HG02763 (cell line): ENCODE measurements around the gene PUM1.
"Not testable (repeated sequence)": the region's sequence is repeated elsewhere in the genome, so short reads cannot be mapped to it uniquely, and the experiment has no call there.

Experiments
- ATAC-seq: cut with Tn5 transposase; IDR thresholded peaks from one replicate; pipeline ENCODE4 v1.9.1; 2021; ENCODE audit warnings: mild to moderate bottlenecking, moderate library complexity; ENCODE audit not compliant: unreplicated experiment

Gene PUM1

DNA sequence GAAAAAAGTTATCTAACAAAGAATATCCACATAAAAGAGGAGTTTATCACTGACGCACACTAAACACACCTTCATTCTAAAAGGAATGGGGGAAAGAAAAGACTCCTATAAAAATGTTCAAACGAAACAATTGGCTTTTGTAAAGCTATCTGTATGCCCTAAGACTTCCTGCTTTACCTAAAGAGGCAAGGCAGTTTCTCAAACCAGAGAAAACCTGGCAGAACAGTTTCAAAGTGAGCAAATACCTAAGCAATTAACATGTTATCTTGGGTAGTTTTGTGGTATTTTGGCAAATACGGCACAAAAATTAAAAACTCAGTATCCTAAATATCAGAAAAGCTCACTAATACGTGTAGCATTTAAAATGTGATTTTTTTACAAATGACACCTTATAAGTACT is 1.9 kb downstream of the PUM1 start:
- no peak for ATAC-seq

DNA sequence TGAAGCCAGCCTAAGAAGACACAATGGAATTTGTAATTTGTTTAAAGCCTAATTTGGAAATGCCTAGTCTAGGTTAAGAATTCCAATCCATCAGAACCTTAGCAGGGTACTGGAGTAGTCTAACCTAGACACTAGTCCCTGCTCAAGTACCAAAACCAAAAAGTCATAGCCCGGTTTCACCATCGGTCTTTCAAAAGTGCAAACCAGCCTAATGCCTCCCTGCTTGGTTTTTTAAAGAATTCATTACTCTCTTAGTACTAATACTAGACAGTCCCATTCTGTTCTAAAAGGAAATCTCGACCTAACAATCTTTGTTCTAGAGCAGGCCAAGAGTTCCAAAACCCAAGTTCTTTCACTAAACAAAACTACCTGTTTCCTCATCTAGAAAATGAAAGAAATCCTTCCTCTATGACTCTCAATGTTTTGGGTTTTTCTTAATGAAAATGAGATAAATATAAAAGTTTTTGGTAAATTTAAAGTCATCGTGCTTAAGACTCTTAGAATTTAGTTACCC is 2.6 kb downstream of the PUM1 start:
- ATAC-seq, result no peak

DNA sequence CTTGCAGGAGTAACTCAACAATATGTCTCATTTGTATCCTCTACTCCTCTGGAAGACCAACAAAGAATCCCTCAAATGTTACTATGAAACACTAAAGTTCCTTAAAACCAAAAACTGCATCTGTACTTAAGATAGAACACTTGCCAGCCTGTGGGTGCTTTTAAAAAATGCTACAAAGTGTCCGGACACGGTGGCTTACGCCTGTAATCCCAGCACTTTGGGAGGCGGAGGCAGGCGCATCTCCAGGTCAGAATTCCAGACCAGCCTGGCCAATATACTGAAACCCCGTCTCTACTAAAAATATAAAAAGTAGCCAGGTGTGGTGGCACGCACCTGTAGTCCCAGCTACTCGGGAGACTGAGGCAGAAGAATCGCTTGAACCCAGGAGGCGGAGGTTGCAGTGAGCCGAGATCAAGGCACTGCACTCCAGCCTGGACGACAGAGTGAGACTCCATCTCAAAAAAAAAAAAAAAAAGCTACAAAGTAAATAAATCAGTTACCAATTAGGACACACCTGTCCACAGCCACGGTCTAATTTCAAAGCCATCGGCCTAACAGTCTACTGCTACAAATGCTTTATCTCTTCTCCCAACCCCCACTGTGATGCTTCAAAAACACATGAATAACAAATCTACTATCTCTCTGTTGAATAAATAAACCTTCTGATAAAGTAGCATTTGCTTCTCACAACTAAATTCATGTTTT is 3.2 kb downstream of the PUM1 start:
- not testable (repeated sequence) for ATAC-seq

DNA sequence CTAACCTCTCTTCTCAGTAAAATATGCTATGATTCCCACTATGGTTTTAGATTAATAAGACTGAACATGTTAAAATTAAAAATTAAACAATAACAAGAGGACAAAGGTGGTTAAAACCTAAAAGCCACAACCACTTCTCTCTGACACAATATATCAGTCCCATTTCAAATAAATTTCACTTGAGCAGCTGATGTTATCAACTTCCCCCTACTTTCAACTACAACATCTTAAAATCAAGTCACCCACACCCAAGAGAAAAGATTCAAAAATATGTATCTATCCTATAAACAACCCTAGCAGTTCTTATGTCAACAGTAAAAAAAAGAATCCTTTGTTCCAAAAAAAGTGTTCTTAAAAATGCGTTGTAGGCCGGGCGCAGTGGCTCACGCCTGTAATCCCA is 7.5 kb downstream of the PUM1 start:
- ATAC-seq, result no peak

DNA sequence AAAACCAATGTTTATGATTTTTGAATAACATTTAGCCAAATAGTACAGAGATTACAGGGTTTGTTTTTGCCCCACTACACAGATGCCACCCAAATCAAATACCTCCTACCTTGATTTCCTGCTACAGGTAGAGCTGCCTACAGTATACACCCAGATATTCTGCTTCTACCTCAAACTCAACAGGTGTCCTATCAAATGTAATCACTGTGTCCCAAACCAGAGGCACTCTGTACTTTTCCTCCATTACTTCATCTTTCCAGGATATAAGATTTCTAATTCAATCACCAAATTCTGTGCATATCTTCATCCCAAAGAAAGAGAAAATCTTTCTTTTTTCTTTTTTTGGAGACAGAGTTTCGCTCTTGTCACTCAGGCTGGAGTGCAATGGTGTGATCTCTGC is 9.6 kb downstream of the PUM1 start:
- no peak for ATAC-seq

DNA sequence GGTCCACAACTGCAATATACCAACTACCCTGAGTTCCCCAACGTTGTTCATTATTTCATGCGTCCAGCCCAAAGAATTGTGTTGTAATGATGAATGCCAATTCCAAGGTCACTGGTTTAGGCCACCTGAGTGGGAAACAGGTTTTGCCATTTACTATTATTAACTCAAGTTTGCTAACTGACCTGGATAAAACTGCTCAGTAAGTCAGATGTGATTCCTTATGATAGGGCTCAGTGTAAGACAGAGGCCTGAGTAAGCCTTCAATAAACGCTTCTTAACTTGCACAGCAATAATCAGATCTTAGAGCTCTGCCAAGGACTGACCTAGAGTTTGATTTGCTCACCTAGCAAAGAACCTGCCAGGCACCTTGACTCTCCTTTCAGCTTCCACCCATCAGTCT is 10.0 kb downstream of the PUM1 start:
- ATAC-seq, result no peak

DNA sequence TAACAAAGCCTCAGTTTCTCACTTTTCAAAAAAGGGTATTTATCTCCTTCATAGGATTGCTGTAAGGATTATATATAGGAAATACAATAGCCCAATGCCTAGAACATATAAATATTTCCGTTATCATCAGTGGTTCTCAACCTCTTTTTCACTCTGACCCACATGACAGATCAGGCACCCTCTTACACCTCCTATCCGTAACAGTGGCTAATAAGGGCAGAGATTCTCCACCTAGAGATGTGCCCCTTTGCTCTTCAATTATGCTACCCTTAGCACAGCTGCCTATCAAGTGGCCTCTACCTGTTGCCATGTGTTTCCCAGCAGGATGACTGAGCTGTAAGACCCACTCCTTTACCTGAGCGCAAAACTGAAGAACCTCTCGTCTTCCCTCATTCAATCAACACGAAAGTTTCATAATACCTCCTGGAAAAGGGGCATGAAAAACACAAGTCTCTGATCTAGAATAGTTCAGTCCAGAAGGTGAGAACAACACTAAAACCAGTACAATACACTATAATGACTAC is 10.5 kb downstream of the PUM1 start:
- ATAC-seq, result no peak

DNA sequence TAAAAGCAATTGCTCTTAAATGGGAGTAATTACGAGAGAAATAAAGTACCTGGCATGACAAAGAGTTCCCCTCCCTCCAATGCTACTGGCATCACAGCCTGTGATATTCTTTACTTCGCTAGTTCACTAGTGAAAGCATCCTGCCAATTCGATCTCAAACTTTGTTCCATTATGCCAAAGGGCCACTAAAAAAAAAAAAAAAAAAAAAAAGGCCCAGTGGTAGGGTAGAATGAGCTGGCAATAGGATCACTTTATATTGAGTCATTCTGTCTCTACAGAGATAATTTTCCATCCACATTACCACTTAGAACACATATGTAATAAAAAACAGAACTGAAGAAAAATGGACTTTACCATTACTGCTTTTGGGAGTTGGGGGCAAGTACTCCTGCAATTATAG is 11.2 kb downstream of the PUM1 start:
- no peak for ATAC-seq

DNA sequence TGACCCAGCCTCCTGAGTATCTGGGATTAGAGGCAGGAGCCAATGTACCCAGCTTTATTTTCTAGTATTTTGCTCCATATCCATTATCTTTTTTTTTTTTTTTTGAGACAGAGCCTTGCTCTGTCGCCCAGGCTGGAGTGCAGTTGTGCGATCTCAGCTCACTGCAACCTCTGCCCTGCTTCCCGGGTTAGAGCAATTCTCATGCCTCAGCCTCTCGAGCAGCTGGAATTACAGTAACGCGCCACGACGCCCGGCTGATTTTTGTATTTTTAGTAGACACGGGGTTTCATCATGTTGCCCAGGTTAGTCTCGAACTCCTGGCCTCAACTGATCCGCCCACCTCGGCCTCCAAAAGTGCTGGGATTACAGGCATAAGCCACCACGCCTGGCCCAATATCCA is 12.9 kb downstream of the PUM1 start:
- not testable (repeated sequence) for ATAC-seq

DNA sequence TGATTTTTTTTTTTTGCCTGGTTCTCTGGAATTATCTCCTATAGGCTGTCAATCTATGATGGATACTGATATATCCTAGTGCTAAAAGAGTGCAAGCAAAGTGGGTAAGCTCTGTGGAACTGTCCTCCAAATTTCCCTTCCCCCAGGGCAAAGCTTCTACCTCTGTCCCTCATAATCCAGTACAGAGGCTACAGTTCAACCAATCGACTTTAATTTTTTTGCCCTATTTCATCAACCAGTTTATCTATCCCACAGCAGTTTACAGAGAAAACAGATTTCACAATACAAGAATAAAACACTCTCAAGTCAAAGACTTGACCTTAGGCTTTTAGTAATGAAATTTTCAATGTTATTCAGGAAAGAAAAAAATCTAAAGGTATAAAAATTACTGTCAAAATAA is 13.9 kb downstream of the PUM1 start:
- no peak for ATAC-seq

DNA sequence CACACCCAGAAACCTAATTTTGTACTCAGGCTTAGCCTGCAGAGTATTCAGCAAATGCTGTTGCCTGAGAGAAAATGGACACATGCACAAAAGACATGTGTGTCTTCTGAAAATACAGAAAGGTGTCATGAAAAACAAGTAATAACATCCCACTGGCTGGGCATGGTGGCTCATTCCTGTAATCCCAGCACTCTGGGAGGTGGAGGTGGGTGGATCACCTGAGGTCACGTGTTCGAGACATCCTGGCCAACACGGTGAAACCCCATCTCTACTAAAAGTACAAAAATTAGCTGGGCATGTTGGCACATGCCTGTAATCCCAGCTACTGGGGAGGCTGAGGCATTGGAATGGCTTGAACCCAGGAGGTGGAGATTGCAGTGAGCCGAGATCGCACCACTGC is 18.0 kb downstream of the PUM1 start:
- not testable (repeated sequence) for ATAC-seq

DNA sequence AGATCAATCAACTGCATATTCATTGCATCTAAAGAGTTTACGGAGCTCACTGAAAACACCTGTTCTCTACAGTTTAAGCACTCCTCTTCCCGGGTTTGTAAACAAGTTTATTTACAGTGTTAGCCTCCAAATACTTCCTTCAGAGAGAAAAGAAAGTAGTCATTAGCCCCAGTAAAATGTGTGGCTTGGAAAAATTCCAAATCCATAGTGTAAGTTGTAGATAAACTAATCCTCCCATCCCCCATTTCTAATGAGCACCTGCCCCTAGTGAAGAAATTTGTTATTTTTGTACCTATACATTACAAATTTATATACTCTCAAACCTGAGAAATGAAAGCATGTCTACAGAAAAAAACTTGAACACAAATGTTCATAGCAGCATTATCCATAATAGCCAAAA is 21.9 kb downstream of the PUM1 start:
- ATAC-seq, result no peak

DNA sequence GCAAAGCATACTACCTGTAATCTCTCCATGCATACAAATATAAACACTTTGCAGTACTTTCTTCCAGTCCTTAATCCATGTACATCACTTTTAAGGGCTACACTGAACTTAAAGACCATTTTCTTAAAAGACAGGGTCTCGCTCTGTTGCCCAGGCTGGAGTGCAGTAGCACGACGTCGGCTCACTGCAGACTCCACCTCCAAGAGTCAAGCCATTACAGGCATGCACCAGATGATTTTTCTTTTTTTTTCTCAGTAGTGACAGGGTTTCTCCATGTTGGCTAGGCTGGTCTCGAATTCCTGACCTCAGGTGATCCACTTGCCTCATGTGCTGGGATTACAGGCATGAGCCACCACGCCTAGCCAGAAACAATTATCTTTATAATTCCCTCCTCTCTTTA is 22.9 kb downstream of the PUM1 start:
- ATAC-seq, result no peak

DNA sequence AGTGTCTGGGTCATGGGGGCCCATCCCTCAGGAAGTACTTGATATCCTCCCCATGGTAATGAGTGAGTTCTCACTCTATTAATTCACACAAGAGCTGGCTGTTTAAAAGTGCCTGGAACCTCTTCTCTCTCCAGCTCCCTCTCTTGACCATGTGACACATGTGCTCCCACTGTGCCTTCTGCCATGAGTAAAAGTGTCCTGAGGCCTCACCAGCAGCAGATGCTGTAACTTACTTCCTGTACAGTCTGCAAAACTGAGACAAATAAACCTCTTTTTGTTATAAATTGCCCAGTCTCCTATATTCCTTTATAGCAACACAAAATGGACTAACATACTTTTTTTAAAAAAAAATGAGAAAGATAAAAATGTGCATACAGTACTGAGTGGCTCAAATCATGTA is 24.0 kb downstream of the PUM1 start:
- no peak for ATAC-seq

DNA sequence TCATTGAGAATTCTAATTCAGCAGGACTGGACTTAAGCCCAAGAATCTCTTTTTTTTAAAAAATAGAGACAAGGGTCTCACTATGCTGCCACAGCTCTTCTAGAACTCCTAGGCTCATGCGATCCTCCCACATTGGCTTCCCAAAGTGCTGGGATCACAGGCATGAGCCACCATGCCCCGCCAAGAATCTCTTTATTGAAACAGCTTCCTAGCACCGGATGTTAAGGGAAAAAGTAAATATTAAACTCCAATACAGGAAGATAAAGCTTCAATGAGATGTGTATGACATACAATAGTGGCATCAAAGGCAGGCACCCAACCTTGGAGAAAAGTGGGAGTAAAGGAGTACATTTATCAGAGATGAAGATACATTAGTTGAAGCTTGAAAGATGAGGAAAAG is 25.5 kb downstream of the PUM1 start:
- no peak for ATAC-seq

DNA sequence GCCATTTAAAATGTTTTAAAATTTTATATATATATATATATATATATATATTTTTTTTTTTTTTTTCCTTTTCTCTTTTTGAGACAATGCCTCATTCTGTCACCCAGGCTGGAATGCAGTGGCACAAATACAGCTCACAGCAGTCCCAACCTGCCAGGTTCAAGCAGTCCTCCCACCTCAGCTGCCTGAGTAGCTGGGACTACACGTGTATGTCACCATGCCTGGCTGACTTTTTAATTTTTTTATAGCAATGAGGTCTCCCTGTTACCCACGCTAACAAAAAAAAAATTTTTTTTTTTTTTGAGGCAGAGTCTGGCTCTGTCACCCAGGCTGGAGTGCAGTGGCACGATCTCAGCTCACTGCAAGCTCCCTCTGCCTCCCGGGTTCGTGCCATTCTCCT is 26.6 kb downstream of the PUM1 start:
- not testable (repeated sequence) for ATAC-seq

DNA sequence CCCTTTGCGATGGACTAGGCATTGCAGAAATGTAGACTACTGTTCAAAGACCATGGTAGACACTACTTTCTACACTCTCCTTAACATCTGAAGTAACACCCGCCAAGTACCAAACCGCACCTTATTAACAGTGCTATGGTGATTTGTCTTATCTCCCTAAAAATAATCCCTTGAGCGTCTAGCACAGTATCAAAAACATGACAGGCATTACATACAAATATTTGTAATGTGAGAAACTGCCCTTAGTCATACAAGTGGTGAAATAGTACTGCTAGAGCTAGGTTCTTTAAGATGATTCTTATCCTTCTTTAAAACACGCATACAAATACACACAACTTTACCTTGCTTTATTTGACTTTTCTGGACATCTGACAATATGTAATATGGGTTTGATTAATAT is 27.2 kb downstream of the PUM1 start:
- no peak for ATAC-seq

DNA sequence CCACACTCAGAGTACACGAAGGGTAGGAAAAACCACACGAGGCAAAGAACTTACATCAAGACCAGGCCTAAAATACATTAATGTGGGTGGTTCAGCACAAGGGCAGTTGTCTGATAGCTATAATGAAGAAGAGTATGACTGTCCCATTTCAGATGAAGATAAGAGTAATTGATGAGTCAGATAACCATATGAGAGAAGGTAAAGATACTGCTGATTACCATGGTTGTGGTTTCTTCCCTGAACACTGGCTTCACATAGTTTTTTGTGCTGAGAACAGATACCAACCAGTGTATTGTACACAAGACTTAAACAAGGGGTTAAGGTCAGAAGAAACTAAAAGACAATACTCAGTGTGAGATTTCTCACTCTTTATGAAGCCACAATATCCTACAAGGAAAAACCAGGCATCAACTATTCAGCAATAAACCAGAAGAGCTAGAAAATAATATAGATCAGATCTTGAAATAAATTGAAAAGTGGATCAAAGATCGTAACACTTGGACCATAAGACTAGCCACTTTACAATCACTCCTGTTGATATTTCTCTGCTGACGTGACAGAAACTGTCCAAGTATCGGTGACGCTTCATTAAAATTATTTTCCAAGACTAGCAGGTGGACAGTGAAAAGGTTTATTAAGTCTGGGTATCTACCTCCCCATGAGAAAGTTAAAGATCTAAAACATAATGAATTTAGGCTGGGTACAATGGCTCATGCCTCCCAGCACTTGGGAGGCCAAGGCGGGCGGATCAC is 28.6 kb downstream of the PUM1 start:
- no peak for ATAC-seq

DNA sequence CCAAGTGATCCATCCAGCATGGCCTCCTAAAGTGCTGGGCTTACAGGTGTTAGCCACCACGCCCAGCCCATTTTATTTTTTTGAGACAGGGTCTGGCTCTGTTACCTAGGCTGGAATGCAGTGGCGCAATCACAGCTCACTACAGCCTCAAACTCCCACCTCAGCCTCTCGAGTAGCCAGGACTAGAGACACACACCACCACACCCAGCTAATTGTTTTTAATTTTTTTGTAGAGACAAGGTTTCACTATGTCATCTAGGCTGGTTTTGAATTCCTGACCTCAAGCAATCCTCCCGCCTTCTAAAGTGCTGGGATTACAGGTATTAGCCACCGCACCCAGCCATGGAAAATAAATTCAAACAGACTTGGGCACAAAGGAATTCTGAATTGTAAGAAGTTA is 31.9 kb downstream of the PUM1 start:
- ATAC-seq, result no peak

DNA sequence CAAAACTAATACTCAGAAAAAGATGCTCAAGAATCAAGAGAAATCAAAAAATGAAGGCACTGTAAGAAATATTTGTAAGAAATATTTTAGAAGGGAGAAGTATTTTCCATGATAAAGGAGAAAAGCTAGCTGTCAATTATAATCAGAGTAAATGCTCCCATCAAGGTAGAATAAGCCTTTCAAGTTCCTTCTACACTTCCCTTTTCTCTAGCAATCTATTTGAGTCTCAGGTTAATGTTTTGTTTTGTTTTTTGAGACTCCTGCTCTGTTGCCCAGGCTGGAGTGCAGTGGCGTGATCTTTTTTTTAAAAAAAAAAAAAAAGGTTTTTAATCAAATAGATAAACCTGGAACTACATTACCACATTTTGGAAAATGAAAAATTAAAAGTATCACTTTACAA is 33.3 kb downstream of the PUM1 start:
- no peak for ATAC-seq

DNA sequence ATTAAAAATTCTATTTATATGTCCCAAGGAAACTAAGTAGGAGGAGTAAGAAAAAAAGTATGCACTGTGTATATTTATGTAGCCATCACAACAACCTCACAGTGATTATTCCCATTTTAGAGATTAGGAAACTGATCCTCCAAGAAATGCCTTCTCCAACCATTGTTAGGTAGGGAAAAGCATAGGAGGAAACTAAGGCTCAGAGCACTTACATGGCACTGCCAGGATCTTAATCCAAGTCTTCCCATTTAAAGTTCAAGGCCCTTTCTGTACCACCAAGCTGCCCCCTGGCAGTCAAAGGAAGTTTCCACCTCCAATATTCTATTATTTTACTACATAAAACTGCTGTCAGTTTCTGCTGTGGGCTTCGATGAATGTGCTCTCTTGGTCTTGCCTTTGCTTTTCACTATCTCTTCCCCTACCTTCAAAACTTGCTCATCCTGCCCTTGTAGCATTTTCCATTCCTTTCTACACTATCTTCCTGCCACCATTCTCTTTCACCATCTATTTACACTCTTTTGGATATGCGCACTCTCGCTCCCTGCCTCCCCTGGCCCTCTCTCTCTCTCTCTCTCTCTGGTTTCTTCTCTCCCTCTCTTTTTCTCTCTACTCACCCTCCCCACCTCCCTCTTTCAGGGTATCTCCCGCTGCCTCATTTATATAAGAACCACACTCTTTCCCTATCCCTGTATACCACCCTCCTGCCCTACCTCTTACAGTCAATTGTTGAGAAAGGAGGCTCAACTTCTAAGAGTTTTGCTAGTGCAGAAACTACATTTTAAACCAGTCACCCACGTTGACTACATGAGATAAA is 34.0 kb downstream of the PUM1 start:
- no peak for ATAC-seq
